Retina (tissue), 1 donor: ENCODE data around the gene LEKR1.
"Not testable (repeated sequence)": the region's sequence is repeated elsewhere in the genome, so short reads cannot be mapped to it uniquely, and the experiment has no call there.

ENCODE experiments used
- DNase-seq: peaks from one replicate; pipeline ENCODE4 v3.0.0-alpha.2; 2016

The LEKR1 gene

GRCh38 chr3:156910022-156910421 lies 83.9 kb downstream of the LEKR1 start:
- no peak for DNase-seq

GRCh38 chr3:156910831-156911230 lies 84.7 kb downstream of the LEKR1 start:
- not testable (repeated sequence) for DNase-seq

- DNase-seq, result not testable (repeated sequence)
These were observed 88.1 kb downstream of the LEKR1 start for GRCh38 chr3:156914300-156914699.

GRCh38 chr3:156915372-156915771 lies 89.2 kb downstream of the LEKR1 start:
- DNase-seq, result no peak

- DNase-seq, result no peak
These were observed 92.6 kb downstream of the LEKR1 start for GRCh38 chr3:156918746-156919145.

- DNase-seq, result no peak
These were observed 93.7 kb downstream of the LEKR1 start for GRCh38 chr3:156919818-156920217.

- no peak for DNase-seq
These were observed 94.2 kb downstream of the LEKR1 start for GRCh38 chr3:156920399-156920798.

GRCh38 chr3:156923349-156923748 lies 97.2 kb downstream of the LEKR1 start:
- DNase-seq, result no peak

GRCh38 chr3:156938724-156939123 lies 112.6 kb downstream of the LEKR1 start:
- DNase-seq, result no peak

GRCh38 chr3:156939315-156939714 lies 113.2 kb downstream of the LEKR1 start:
- DNase-seq, result no peak

GRCh38 chr3:156941311-156941710 lies 115.2 kb downstream of the LEKR1 start:
- DNase-seq, result no peak

GRCh38 chr3:156948402-156949210 lies 122.5 kb downstream of the LEKR1 start:
- no peak for DNase-seq

GRCh38 chr3:156952011-156952410 lies 125.9 kb downstream of the LEKR1 start:
- DNase-seq, result no peak

GRCh38 chr3:156957715-156958114 lies 131.6 kb downstream of the LEKR1 start:
- DNase-seq, result no peak

- no peak for DNase-seq
These were observed 136.9 kb downstream of the LEKR1 start for GRCh38 chr3:156963096-156963495.

- no peak for DNase-seq
These were observed 138.4 kb downstream of the LEKR1 start for GRCh38 chr3:156964577-156964976.

- not testable (repeated sequence) for DNase-seq
These were observed 140.2 kb downstream of the LEKR1 start for GRCh38 chr3:156966349-156966748.

- no peak for DNase-seq
These were observed 147.8 kb downstream of the LEKR1 start for GRCh38 chr3:156973954-156974353.

- no peak for DNase-seq
These were observed 148.8 kb downstream of the LEKR1 start for GRCh38 chr3:156974931-156975330.

GRCh38 chr3:156975721-156976120 lies 149.6 kb downstream of the LEKR1 start:
- no peak for DNase-seq

GRCh38 chr3:156976933-156977332 lies 150.8 kb downstream of the LEKR1 start:
- no peak for DNase-seq

- DNase-seq, result peak; percentile 51
These were observed 152.4 kb downstream of the LEKR1 start for GRCh38 chr3:156978481-156978961.

- DNase-seq, result no peak
These were observed 154.9 kb downstream of the LEKR1 start for GRCh38 chr3:156981005-156981404.

- no peak for DNase-seq
These were observed 157.4 kb downstream of the LEKR1 start for GRCh38 chr3:156983559-156983958.

GRCh38 chr3:156985711-156986110 lies 159.6 kb downstream of the LEKR1 start:
- no peak for DNase-seq
